Activated CD4-positive, alpha-beta T cell treated with anti-CD3 and anti-CD28 coated beads, Interleukin-2, Interleukin-6, amounts not matched to agents 100 ng/mL and 50 ng/mL, durations not matched to agents 16 hours and 8 hours (primary cell): ENCODE data around the gene TAS1R3.
A peak's percentile ranks its signal among the peaks of the same experiment; 100 is the strongest.

ENCODE experiments used
- DNase-seq: peaks from one replicate; pipeline ENCODE4 v3.0.0-alpha.2; 2020

The TAS1R3 gene

GRCh38 chr1:1331068-1331965 lies at the start of gene TAS1R3:
Gene TAS1R3 (plus strand): TSS chr1:1331280. CDS start chr1:1331346, 66 bp downstream.
- no peak for DNase-seq

DNA sequence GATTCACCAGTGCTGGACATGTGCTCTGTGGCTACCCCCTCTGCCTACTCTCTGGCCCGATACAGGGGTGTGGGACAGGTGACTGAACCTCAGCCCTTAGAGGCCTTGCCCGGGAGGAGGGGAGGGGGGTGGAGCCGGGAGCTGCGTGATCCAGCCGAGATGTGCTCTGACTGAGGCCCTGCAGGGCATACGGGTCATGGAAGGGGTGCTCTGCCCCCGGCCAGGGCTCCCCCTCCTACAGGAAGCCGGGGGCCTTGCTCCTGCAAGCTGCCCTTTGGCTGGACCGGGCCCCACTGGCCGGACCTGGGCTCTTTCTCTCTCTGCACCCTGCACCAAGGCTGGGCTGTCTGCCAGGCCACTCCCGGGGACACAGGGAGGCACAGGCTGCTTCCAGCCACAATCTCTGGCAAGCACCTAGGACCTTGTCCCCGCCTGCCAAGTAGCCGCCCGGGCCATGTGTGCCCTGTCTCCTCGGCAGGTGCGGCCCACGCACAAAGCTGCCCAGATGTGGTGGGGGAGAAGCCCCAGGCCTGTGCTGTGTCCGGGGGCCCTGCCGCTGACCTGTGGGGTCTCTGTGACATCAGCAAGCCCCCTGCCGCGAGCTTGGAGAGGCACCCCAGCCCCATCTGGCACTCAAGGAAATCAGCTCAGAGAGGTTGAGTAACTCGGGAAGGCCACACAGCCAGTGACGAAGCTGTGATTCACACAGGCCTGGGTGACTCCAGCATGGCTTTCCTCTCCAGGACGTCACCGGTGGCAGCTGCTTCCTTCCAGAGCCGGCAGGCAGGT lies 49.4 kb upstream of the TAS1R3 start:
- no peak for DNase-seq

DNA sequence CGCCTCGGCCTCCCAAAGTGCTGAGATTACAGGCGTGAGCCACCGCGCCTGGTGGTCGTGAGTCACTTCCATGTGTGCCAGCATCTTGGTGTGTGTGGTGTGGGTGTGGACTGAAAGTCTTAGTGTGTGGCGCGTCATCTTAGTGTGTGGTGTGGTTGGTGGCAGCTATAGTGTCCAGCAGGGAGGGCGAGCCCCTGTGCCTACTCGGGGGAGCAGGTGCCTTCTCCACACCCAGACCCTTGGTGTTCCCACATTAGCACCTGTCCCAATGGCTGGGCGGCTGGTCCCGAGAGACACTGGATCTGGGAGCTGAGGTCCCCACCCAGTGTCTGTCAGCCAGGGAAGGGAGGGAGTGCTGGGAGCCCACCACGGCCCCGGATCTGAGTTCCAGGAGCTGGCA lies 48.1 kb upstream of the TAS1R3 start:
- no peak for DNase-seq

GRCh38 chr1:1283821-1284220 lies 47.3 kb upstream of the TAS1R3 start:
- DNase-seq, result no peak

DNA sequence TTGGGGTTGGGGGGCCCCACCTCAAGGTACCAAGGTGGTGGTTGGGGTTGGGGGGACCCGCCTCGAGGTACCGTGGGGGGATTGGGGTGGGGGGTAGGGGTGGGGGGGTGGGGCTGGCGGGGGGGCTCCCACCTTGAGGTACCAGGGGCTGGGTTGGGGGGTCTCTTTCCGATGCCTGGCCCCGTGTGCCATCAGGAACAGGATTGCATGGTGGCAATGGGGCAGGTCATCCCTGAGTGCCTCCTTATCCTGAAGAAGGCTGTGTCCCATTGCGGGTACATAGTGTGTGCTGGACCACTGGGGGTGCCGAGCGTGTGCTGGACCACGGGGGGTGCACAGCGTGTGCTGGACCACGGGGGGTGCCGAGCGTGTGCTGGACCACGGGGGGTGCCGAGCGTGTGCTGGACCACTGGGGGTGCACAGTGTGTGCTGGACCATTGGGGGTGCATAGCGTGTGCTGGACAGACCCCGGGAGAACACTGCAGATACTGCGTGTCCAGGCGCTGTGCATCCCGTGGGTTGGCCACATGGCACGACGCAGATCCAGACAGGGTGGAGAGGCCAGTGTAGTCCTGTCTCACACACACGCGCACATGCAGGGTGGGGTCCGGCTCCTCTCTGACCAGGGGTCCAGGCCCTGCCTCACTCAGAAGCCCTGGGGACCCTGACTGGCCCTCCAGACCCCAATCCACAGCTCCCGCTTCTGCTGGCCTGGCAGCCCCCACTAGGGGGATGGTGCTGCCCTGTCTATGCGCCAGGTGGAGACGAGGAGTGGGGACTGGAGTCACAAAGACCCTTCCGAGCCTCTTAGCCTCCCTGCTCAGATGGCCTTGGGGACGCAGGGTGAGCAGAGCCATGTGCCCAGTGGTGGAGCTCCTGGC lies 46.6 kb upstream of the TAS1R3 start:
- DNase-seq, result no peak

DNA sequence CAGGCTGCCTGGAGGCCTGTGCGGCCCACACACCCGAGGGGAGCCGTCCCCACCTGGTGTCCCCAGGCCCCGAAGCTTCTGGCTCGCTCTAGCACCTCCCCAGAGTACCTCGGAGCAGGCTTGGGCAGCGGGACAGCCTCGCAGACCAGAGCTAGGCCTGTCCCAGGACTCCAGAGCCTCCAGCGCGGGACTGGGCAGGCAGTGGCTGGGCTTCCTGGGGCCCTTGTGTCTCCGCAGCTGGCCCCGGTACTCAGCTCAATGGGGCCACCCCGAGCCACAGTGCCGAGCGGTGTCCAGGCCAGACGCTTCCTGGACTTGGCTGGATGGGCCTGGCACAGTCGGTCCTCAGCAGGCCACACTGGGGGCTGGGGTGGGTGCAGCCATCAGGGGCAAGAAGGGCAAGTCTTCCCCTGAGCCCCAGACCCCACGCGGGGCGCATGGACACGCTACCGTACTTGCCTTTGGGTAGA lies 45.9 kb upstream of the TAS1R3 start:
- DNase-seq, result no peak

DNA sequence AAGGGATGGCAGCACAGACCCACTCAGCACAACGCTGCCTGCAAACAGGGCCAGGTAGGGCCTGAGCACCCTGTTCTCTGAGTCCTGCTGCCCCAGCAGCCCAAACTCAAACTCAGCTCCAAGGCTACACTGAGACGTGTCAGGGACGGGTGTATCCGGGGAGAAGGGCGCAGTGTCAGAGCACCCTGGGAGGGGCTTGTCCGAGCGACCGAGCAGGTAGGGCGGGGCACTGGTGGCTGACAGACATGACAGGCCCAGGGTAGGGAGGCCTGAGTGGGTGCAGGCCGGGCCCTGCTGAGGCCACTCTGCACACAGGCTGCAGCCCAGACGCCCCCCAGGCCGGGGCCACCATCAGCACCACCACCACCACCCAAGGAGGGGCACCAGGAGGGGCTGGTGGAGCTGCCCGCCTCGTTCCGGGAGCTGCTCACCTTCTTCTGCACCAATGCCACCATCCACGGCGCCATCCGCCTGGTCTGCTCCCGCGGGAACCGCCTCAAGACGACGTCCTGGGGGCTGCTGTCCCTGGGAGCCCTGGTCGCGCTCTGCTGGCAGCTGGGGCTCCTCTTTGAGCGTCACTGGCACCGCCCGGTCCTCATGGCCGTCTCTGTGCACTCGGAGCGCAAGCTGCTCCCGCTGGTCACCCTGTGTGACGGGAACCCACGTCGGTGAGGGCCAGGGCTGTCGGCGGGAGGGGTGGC lies 45.3 kb upstream of the TAS1R3 start:
- no peak for DNase-seq

- no peak for DNase-seq
Observed at GRCh38 chr1:1286313-1287261, 44.5 kb upstream of the TAS1R3 start.

- no peak for DNase-seq
Observed at GRCh38 chr1:1287288-1288110, 43.6 kb upstream of the TAS1R3 start.

- no peak for DNase-seq
Observed at GRCh38 chr1:1290238-1290731, 40.8 kb upstream of the TAS1R3 start.

- DNase-seq, result no peak
Observed at GRCh38 chr1:1291023-1291528, 40.0 kb upstream of the TAS1R3 start.

GRCh38 chr1:1291548-1292441 lies 39.3 kb upstream of the TAS1R3 start:
- peak; percentile 55 for DNase-seq

DNA sequence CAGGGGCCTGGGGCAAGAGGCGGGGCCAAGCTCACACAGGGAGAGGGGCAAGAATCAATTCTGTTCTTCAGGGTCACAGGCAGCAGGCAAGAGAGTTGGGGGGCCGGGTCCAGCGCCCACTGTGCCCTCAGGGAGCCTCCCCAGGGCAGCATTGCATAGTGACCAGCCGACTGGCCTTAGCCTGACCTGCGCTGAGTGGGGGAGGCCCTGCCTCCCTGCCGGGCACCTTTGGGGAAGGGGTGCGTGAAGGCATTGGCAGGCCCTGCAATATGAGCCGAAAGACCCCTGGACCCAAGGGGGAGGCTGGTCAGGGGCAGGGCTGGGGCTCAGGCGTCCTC lies 38.7 kb upstream of the TAS1R3 start:
- DNase-seq, result no peak

- no peak for DNase-seq
Observed at GRCh38 chr1:1292851-1293250, 38.2 kb upstream of the TAS1R3 start.

DNA sequence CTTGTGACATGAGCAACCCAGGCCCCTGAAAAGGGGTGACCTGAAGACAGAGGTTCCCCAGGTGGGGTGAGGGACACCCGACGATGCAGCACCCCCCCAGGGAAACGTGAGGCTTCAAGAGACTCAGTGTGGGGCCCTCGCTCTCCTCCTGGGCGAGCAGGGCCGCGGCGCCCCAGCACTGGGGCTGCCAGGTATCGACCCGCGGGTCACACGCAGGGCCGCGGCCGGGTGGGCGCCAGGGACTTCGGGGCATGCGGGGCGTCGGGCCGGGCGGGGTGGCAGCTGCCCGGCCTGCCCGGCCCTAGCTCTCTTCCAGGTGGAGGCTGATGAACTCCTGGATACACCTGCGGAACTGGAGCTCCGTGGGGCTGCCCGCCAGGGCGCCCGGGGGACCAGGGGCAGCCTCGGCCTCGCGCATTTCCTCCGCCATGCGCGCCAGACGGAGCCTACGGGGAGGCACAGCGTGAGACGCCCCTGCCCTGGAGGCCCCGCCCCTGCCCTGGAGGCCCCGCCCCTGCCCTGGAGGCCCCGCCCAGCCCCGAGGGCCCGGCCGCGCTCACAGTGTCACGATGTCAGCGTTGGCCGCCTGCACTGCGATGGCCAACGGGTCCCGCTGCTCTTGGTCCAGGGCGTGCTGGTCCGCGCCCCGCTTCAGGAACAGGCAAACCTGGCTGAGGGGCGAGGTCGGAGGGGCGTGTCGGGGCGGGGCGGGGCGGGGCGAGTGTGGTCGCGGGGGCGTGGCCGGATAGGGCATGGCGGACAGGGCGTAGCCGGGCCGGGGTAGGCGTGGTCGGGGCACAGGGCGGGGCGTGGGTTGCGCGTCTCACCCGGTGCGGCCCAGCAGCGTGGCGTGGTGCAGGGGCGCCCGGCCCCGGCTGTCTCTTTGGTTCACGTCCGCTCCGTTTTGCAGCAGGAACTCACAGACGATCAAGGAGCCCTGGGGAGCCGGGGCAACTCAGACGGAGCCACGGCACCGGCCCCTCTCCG lies 37.5 kb upstream of the TAS1R3 start:
- DNase-seq, result no peak

DNA sequence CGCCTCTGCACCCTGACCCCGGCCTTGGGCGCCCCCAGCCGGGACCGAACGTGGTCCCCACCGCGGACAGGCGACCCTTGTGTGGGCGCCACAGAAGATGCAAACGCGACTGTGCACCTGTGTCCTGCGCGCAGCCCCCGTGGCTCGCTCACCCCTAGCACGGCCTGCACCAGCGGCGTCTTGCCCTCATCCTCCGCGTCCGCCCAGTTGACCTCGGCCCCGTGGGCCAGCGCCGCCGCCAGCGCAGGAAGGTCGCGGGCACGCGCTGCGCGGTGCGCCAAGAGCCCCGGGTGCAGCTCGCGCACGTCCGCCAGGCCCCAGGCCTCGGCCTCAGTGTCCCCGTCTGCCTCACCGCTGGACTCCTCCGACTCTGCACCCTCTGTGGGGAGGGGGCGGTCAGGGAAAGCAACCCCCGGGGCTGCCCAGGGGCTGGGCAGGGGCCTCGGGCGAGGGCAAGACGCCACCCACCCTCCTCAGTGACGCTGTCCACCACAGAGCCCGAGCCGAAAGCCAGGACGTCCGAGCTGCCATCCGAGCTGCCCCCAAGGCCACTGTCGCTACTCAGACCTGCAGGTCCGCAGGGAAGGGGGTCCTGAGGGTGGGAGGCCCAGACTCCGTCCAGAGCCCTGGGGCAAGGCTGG lies 36.7 kb upstream of the TAS1R3 start:
- DNase-seq, result no peak
